ENCODE measurements around the gene TOX4. TPM values are rescaled to one million over a fixed set of nuclear protein-coding genes. Genes with fewer than 3 reads are reported as not detected.

TOX4 gene
- total and polyA plus RNA-seq, 9 of the 15 experiments (the other 6 are each of a cell fraction or from before 2014, with no cell fraction given), result 9.9 to 76.5 (median 41.0) TPM

- TF ChIP-seq TSHZ1 (CRISPR knock-in tag; IDR thresholded peaks at IDR 0.05) (no peak), TCF15 (CRISPR knock-in tag; IDR thresholded peaks at IDR 0.05) (no peak), CEBPG (CRISPR knock-in tag; IDR thresholded peaks at IDR 0.05) (no peak), CEBPG (tag; conservative IDR thresholded peaks at IDR 0.05 in 1 of 2, IDR thresholded peaks at IDR 0.05 in 1 of 2) (no peak), KDM1A (IDR thresholded peaks at IDR 0.05) (no peak), SNIP1 (IDR thresholded peaks at IDR 0.05; ENCODE audit: low read depth) (no peak), GTF2F1 (IDR thresholded peaks at IDR 0.05; ENCODE audit: low read depth, low read length) (no peak), GABPA (tag; conservative IDR thresholded peaks at IDR 0.05; ENCODE audit: low read depth) (no peak)
Observed at GRCh38 chr14:21503376-21503775, 26.4 kb downstream of the TOX4 start (continued).
